A549 treated with DMSO at 1 μM for 4 hours (cell line): ENCODE results near the gene B3GALNT1. TPM values are rescaled to one million over a fixed set of nuclear protein-coding genes. Genes with fewer than 3 reads are reported as not detected.

ENCODE experiments used
- total RNA-seq: library from RNA; stranded (reverse); fragments of 200-300 nt; extraction: Qiagen RNA extraction; gene quantifications from 5 replicates; pipeline ENCODE4 v1.2.3, GENCODE V29; 2022; ENCODE audit warnings: low read depth

Gene B3GALNT1
- total RNA-seq = 0.05 to 0.11 TPM (median 0.07 TPM) in 5 replicates

GRCh38 chr3:161104561-161105551 is at the start of gene B3GALNT1:
B3GALNT1 (minus strand) TSS chr3:161105349; CDS start chr3:161086754, 18,595 bp downstream.

Other genes with a start within 250 kb of the B3GALNT1 start
- 44.7 to 60.3 TPM (median 54.3 TPM) in 5 replicates for gene NMD3, start 116.0 kb upstream of the B3GALNT1 start, total RNA-seq